WTC11 (cell line): ENCODE data around the gene OR14I1. TPM values are rescaled to one million over a fixed set of nuclear protein-coding genes. Genes with fewer than 3 reads are reported as not detected.

Experiments
- ATAC-seq: fragments of 200-7000 bp; cut with Tn5 transposase; 2 replicates; pipeline ENCODE4 v1.10.0; 2021; ENCODE audit warnings: mild to moderate bottlenecking, moderate library complexity
- CTCF ChIA-PET: fragments of 300-600 bp; sonication (Branson Sonifier 250); formaldehyde crosslinking; loops from one replicate; lab custom pipeline; 2021; ENCODE audit warnings: antibody characterized with exemption; lab: Charles Lee
- POLR2A ChIA-PET: fragments of 350-600 bp; sonication (Branson Sonifier 250); formaldehyde crosslinking; loops from one replicate; lab custom pipeline; 2021; ENCODE audit warnings: antibody characterized with exemption; lab: Charles Lee
- DNase-seq: peaks from one replicate; pipeline ENCODE4 v3.0.0; 2021; ENCODE audit warnings: low spot score
- H3K27ac Mint-ChIP-seq: 2 replicates; pipeline ENCODE4 v1.8.0; 2021; ENCODE audit warnings: mixed read lengths
- H3K27me3 Mint-ChIP-seq: 2 replicates; pipeline ENCODE4 v1.8.0; 2021; ENCODE audit warnings: low read depth, mild to moderate bottlenecking, moderate library complexity, mixed read lengths
- H3K36me3 Mint-ChIP-seq: 2 replicates; pipeline ENCODE4 v1.8.0; 2021; ENCODE audit warnings: mixed read lengths
- H3K4me1 Mint-ChIP-seq: 2 replicates; pipeline ENCODE4 v1.8.0; 2022; ENCODE audit warnings: mixed read lengths
- H3K4me3 Mint-ChIP-seq: 2 replicates; pipeline ENCODE4 v1.8.0; 2021; ENCODE audit warnings: mild to moderate bottlenecking, moderate library complexity, mixed read lengths
- H3K9me3 Mint-ChIP-seq: 2 replicates; pipeline ENCODE4 v1.8.0; 2021; ENCODE audit warnings: mixed read lengths
- ARID4B ChIP-seq: sonication (generic); formaldehyde crosslinking; IDR thresholded peaks from 2 replicates; pipeline ENCODE4 v1.8.0; 2023; ENCODE audit warnings: missing genetic modification reagents, mild to moderate bottlenecking, borderline replicate concordance
- E2F5 ChIP-seq: sonication (generic); formaldehyde crosslinking; IDR thresholded peaks from 2 replicates; pipeline ENCODE4 v1.8.1; 2022; ENCODE audit warnings: mild to moderate bottlenecking, moderate library complexity, missing genetic modification reagents
- ESRRA ChIP-seq: sonication (generic); formaldehyde crosslinking; IDR thresholded peaks from 2 replicates; pipeline ENCODE4 v1.8.1; 2022; ENCODE audit warnings: mild to moderate bottlenecking, missing genetic modification reagents, borderline replicate concordance
- GRHL2 ChIP-seq: fragments of 250-450 bp; sonication (Bioruptor Pico); IDR thresholded peaks from 2 replicates; pipeline ENCODE4 v1.8.0; 2022; ENCODE audit warnings: mild to moderate bottlenecking, moderate library complexity; ENCODE audit not compliant: insufficient replicate concordance, severe bottlenecking
- NR2C2 ChIP-seq: sonication (generic); formaldehyde crosslinking; IDR thresholded peaks from 2 replicates; pipeline ENCODE4 v1.8.0; 2022; ENCODE audit warnings: mild to moderate bottlenecking, missing genetic modification reagents
- RORB ChIP-seq: fragments of 250-450 bp; sonication (Bioruptor Pico); IDR thresholded peaks from 2 replicates; pipeline ENCODE4 v1.9.0; 2021; ENCODE audit warnings: mild to moderate bottlenecking
- ZBTB21 ChIP-seq: sonication (generic); formaldehyde crosslinking; IDR thresholded peaks from 2 replicates; pipeline ENCODE4 v1.8.1; 2023; ENCODE audit warnings: mild to moderate bottlenecking, missing genetic modification reagents, borderline replicate concordance
- ZMAT4 ChIP-seq: fragments of 250-450 bp; sonication (Bioruptor Pico); IDR thresholded peaks from 2 replicates; pipeline ENCODE4 v1.9.0; 2021; ENCODE audit warnings: mild to moderate bottlenecking
- ZNF138 ChIP-seq: sonication (generic); formaldehyde crosslinking; conservative IDR thresholded peaks from 2 replicates; pipeline ENCODE4 v1.8.1; 2022; ENCODE audit warnings: mild to moderate bottlenecking, moderate library complexity, missing genetic modification reagents
- ZNF396 ChIP-seq: fragments of 250-450 bp; sonication (Bioruptor Pico); IDR thresholded peaks from 2 replicates; pipeline ENCODE4 v1.8.0; 2021; ENCODE audit warnings: mild to moderate bottlenecking, moderate library complexity, borderline replicate concordance
- ZNF532 ChIP-seq: fragments of 250-450 bp; sonication (Bioruptor Pico); IDR thresholded peaks from 2 replicates; pipeline ENCODE4 v1.9.0; 2021; ENCODE audit warnings: mild to moderate bottlenecking, borderline replicate concordance
- ZNF671 ChIP-seq: fragments of 250-450 bp; sonication (Bioruptor Pico); IDR thresholded peaks from 2 replicates; pipeline ENCODE4 v1.8.0; 2021; ENCODE audit warnings: mild to moderate bottlenecking
- total RNA-seq: library from RNA; stranded (reverse); gene quantifications from 3 replicates; pipeline ENCODE4 v1.2.3, GENCODE V29; 2021
- TF ChIP-seq, protein P1 (sequence below): sonication (generic); formaldehyde crosslinking; IDR thresholded peaks from 2 replicates; pipeline ENCODE4 v1.8.1; 2023; ENCODE audit warnings: mild to moderate bottlenecking, missing genetic modification reagents, moderate library complexity
- TF ChIP-seq, protein P2 (sequence below): sonication (generic); formaldehyde crosslinking; IDR thresholded peaks from 2 replicates; pipeline ENCODE4 v1.8.1; 2022; ENCODE audit warnings: low read depth, missing genetic modification reagents, borderline replicate concordance
- TF ChIP-seq, protein P3 (sequence below): fragments of 250-450 bp; sonication (Bioruptor Pico); IDR thresholded peaks from 2 replicates; pipeline ENCODE4 v1.9.0; 2021; ENCODE audit warnings: moderate library complexity, mild to moderate bottlenecking, inconsistent platforms, borderline replicate concordance
- TF ChIP-seq, protein P4 (sequence below): sonication (generic); formaldehyde crosslinking; IDR thresholded peaks from 2 replicates; pipeline ENCODE4 v1.8.1; 2022; ENCODE audit warnings: missing genetic modification reagents, borderline replicate concordance

The OR14I1 gene
- total RNA-seq, 1 experiment from 2014 or later: not detected

- ChIA-PET POLR2A (no interaction called here), CTCF (no interaction called here)
- DNase-seq: no peak
- Mint-ChIP-seq H3K4me3 (no peak overlapping the region), H3K27me3 (peaks cover 9% of the 10 kb centered on the region), H3K4me1 (no peaks in the 10 kb centered on the region), H3K27ac (no peak overlapping the region), H3K9me3 (peaks cover 62% of the 10 kb centered on the region), H3K36me3 (peaks cover 34% of the 10 kb centered on the region)
- no peak for ATAC-seq
- TF ChIP-seq, protein P1, sequence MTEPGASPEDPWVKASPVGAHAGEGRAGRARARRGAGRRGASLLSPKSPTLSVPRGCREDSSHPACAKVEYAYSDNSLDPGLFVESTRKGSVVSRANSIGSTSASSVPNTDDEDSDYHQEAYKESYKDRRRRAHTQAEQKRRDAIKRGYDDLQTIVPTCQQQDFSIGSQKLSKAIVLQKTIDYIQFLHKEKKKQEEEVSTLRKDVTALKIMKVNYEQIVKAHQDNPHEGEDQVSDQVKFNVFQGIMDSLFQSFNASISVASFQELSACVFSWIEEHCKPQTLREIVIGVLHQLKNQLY: no peak
- TF ChIP-seq GRHL2 (CRISPR knock-in tag): no peak
- TF ChIP-seq ARID4B: no peak
- TF ChIP-seq ZNF396 (CRISPR knock-in tag): no peak
- TF ChIP-seq ZNF532 (CRISPR knock-in tag): no peak
- no peak for TF ChIP-seq ZMAT4
- TF ChIP-seq, protein P2, sequence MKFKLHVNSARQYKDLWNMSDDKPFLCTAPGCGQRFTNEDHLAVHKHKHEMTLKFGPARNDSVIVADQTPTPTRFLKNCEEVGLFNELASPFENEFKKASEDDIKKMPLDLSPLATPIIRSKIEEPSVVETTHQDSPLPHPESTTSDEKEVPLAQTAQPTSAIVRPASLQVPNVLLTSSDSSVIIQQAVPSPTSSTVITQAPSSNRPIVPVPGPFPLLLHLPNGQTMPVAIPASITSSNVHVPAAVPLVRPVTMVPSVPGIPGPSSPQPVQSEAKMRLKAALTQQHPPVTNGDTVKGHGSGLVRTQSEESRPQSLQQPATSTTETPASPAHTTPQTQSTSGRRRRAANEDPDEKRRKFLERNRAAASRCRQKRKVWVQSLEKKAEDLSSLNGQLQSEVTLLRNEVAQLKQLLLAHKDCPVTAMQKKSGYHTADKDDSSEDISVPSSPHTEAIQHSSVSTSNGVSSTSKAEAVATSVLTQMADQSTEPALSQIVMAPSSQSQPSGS: no peak
- no peak for TF ChIP-seq NR2C2 (CRISPR knock-in tag)
- TF ChIP-seq ZNF671 (CRISPR knock-in tag): no peak
- TF ChIP-seq E2F5: no peak
- TF ChIP-seq, protein P3, sequence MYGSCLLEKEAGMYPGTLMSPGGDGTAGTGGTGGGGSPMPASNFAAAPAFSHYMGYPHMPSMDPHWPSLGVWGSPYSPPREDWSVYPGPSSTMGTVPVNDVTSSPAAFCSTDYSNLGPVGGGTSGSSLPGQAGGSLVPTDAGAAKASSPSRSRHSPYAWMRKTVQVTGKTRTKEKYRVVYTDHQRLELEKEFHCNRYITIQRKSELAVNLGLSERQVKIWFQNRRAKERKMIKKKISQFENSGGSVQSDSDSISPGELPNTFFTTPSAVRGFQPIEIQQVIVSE (CRISPR knock-in tag): no peak
- TF ChIP-seq ZNF138 (CRISPR knock-in tag): no peak
Measured at GRCh38 chr1:248748211-248748610, 45.6 kb upstream of the OR14I1 start.

DNA sequence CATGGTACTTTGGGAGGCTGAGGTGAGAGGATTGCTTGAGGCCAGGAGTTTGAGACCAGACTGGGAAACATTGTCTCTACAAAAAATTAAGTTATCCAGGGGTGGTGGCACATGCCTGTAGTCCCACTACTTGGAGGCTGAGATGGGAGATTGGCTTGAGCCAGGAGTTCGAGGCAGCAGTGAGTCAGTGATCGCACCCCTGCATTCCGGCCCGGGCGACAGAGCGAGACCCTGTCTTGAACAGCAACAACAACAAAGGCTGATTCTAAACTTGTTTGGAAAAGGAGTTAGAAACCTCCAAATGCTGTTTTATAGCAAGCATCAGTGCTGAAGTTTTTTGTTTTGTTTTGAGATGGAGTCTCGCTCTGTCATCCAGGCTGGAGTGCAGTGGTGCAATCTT is 38.3 kb upstream of the OR14I1 start:
- ChIA-PET CTCF (no interaction called here), POLR2A (no interaction called here)
- H3K4me1 Mint-ChIP-seq: no peaks in the 10 kb centered on the region
- ATAC-seq (no peak), DNase-seq (no peak)
- H3K36me3 Mint-ChIP-seq: peaks cover 66% of the 10 kb centered on the region
- no peak overlapping the region for H3K4me3 Mint-ChIP-seq
- peaks cover 10% of the 10 kb centered on the region; the same call in 1 of the 2 replicates for H3K27me3 Mint-ChIP-seq
- peaks cover 89% of the 10 kb centered on the region for H3K9me3 Mint-ChIP-seq
- H3K27ac Mint-ChIP-seq: no peak overlapping the region
- TF ChIP-seq, protein P2: no peak
- TF ChIP-seq ESRRA (CRISPR knock-in tag): no peak
- TF ChIP-seq, protein P4, sequence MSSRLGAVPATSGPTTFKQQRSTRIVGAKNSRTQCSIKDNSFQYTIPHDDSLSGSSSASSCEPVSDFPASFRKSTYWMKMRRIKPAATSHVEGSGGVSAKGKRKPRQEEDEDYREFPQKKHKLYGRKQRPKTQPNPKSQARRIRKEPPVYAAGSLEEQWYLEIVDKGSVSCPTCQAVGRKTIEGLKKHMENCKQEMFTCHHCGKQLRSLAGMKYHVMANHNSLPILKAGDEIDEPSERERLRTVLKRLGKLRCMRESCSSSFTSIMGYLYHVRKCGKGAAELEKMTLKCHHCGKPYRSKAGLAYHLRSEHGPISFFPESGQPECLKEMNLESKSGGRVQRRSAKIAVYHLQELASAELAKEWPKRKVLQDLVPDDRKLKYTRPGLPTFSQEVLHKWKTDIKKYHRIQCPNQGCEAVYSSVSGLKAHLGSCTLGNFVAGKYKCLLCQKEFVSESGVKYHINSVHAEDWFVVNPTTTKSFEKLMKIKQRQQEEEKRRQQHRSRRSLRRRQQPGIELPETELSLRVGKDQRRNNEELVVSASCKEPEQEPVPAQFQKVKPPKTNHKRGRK (CRISPR knock-in tag): no peak
- TF ChIP-seq ZBTB21 (CRISPR knock-in tag): no peak
- no peak for TF ChIP-seq RORB (CRISPR knock-in tag)
